ENCODE measurements around the gene GALNS.

The GALNS gene

GRCh38 chr16:88805340-88805715, 51.4 kb downstream of the GALNS start:
- TF ChIP-seq CTCF (IDR thresholded peaks at IDR 0.05; ENCODE audit: low read depth, low read length, missing control alignments), result no peak
- DNase-seq (ENCODE audit: low read depth), result no peak
- in situ Hi-C loops (cut with HindIII; ENCODE audit: low sequenced_read_pairs), result no loop called here
- H3K4me3 ChIP-seq (ENCODE audit: low read depth, low read length), result no peak overlapping the region

- no peak for DNase-seq (ENCODE audit: low read depth)
- in situ Hi-C loops (cut with HindIII; ENCODE audit: low sequenced_read_pairs), result no loop called here
- peak overlapping the region; percentile 53 for H3K4me3 ChIP-seq (ENCODE audit: low read depth, low read length)
- no peak for TF ChIP-seq CTCF (IDR thresholded peaks at IDR 0.05; ENCODE audit: low read depth, low read length, missing control alignments)
These were observed 52.0 kb downstream of the GALNS start for GRCh38 chr16:88804552-88805339.

GRCh38 chr16:88804173-88804551, 52.6 kb downstream of the GALNS start:
- TF ChIP-seq CTCF (IDR thresholded peaks at IDR 0.05; ENCODE audit: low read depth, low read length, missing control alignments), result no peak
- in situ Hi-C loops (cut with HindIII; ENCODE audit: low sequenced_read_pairs), result no loop called here
- DNase-seq (ENCODE audit: low read depth), result no peak
- H3K4me3 ChIP-seq (ENCODE audit: low read depth, low read length), result peak overlapping the region; percentile 53

GRCh38 chr16:88803264-88803987, 53.3 kb downstream of the GALNS start, which contains the start of gene CDT1:
Gene CDT1, plus strand, starts transcription at chr16:88803789. Its CDS starts 43 bp downstream, at chr16:88803832.
- peak within 1 kb of the TSS; percentile 53 for H3K4me3 ChIP-seq (ENCODE audit: low read depth, low read length)
- no peak for TF ChIP-seq CTCF (IDR thresholded peaks at IDR 0.05; ENCODE audit: low read depth, low read length, missing control alignments)
- in situ Hi-C loops (cut with HindIII; ENCODE audit: low sequenced_read_pairs), result no loop called here
- no peak for DNase-seq (ENCODE audit: low read depth)

GRCh38 chr16:88800277-88800592, 56.5 kb downstream of the GALNS start:
- H3K4me3 ChIP-seq (ENCODE audit: low read depth, low read length), result no peak overlapping the region
- in situ Hi-C loops (cut with HindIII; ENCODE audit: low sequenced_read_pairs), result no loop called here

More at GRCh38 chr16:88800277-88800592, 56.5 kb downstream of the GALNS start:
- no peak for DNase-seq (ENCODE audit: low read depth)
- TF ChIP-seq CTCF (IDR thresholded peaks at IDR 0.05; ENCODE audit: low read depth, low read length, missing control alignments), result no peak
